Stimulated activated memory B cell treated with anti-CD40 and anti-IgM and Interleukin-4, amounts not matched to agents 10 μg/mL and 1 μg/mL and 100 μg/mL, for 72 hours (primary cell): ENCODE measurements around the gene LAPTM5.

Source experiments
- ATAC-seq: fragments of 150-1000 bp; cut with Tn5 transposase; 2 replicates; pipeline ENCODE4 v1.10.0; 2021
- H3K27ac Mint-ChIP-seq: one replicate; pipeline ENCODE4 v1.8.0; 2022; ENCODE audit warnings: mild to moderate bottlenecking, mixed read lengths
- H3K27me3 Mint-ChIP-seq: one replicate; pipeline ENCODE4 v1.8.0; 2022; ENCODE audit warnings: mixed read lengths
- H3K36me3 Mint-ChIP-seq: one replicate; pipeline ENCODE4 v1.8.0; 2022; ENCODE audit warnings: mixed read lengths
- H3K4me1 Mint-ChIP-seq: one replicate; pipeline ENCODE4 v1.8.0; 2022; ENCODE audit warnings: mixed read lengths
- H3K4me3 Mint-ChIP-seq: one replicate; pipeline ENCODE4 v1.8.0; 2022; ENCODE audit warnings: mild to moderate bottlenecking, moderate library complexity, mixed read lengths
- H3K9me3 Mint-ChIP-seq: one replicate; pipeline ENCODE4 v1.8.0; 2022; ENCODE audit warnings: mixed read lengths

Gene LAPTM5

DNA sequence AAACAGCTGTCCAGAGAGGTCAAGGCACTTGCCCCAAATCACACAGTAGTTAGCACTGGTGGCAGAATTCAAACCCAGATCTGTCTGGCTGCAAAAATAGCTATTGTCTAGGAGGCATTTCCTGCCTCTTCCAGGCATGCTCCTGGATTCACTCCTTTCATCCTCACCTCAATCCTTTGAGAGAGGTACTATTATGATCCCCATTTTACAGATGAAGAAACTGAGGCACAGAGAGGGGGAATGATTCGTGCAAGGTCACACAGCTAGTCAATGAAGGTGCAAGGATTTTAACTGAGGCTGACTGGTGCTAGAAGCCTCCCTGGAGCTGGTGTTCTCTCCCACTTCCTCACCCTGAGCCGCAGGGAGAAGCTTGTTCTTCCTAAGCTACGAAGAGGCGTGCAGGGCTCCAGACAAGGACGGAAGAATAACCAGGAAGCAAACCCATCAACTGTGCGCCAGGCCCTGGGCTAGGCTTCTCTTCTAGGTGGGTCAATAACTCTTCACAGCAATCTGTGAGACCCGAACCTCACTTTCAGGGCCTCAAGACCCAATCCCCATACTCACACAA lies 631 bp upstream of the LAPTM5 start:
- Mint-ChIP-seq H3K27ac (peak overlapping the region; percentile 90), H3K4me1 (peaks cover 80% of the 10 kb centered on the region), H3K36me3 (peaks cover 44% of the 10 kb centered on the region), H3K27me3 (no peaks in the 10 kb centered on the region), H3K9me3 (no peaks in the 10 kb centered on the region), H3K4me3 (peak overlapping the region; percentile 88)
- no peak for ATAC-seq

- Mint-ChIP-seq H3K27ac (peak overlapping the region; percentile 90), H3K4me1 (peaks cover 78% of the 10 kb centered on the region), H3K4me3 (peak overlapping the region; percentile 88), H3K36me3 (peaks cover 52% of the 10 kb centered on the region), H3K27me3 (no peaks in the 10 kb centered on the region), H3K9me3 (no peaks in the 10 kb centered on the region)
- peak; percentile 59 for ATAC-seq
These were observed 826 bp downstream of the LAPTM5 start for GRCh38 chr1:30756545-30757351.

DNA sequence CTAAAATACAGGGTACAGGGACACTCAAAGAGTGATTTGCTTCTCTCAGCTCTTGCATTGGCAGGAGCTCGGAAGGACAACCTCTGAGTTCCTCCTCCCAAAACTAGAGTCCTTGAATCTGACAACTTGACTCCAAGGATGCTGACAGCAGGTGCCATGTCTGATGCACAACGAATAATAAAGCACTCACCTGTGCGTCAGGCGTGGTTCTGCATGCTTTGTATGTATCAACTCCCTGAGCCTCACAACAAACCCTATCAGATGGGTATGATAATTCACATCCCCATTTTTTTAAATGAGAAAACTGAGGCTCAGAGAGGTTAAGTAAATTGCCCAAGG lies 1.4 kb downstream of the LAPTM5 start:
- Mint-ChIP-seq H3K27ac (peak overlapping the region; percentile 90), H3K27me3 (no peaks in the 10 kb centered on the region), H3K4me1 (peaks cover 78% of the 10 kb centered on the region), H3K4me3 (peak overlapping the region; percentile 88), H3K36me3 (peaks cover 53% of the 10 kb centered on the region), H3K9me3 (no peaks in the 10 kb centered on the region)
- no peak for ATAC-seq

DNA sequence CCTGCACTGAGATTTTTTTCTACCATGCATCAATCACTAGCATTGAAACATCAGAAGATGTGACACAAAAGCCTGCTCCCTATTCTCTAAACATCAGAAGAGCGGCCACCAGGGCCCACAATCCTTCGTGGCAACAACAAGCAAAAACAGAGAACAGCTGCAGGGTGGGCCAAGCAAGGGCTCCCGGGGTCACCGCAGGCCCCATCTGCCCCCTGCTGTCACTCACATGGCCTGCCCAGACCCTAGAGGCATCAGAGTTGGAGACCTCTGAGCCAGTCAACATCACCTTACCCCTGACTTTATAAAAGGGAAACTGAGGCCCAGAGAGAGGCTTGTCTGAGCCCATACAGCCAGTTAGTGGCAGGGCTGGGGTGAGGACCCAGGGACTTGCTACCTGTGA lies 1.8 kb downstream of the LAPTM5 start:
- peak overlapping the region; percentile 90 for H3K27ac Mint-ChIP-seq
- ATAC-seq, result no peak

GRCh38 chr1:30755334-30755733 lies 2.2 kb downstream of the LAPTM5 start:
- no peak for ATAC-seq
- Mint-ChIP-seq H3K4me1 (peaks cover 78% of the 10 kb centered on the region), H3K9me3 (no peaks in the 10 kb centered on the region), H3K27ac (peak overlapping the region; percentile 90), H3K4me3 (peak overlapping the region; percentile 88), H3K36me3 (peaks cover 62% of the 10 kb centered on the region), H3K27me3 (no peaks in the 10 kb centered on the region)

More for the DNA sequence above, 1.8 kb downstream of the LAPTM5 start:
- Mint-ChIP-seq H3K4me1 (peaks cover 78% of the 10 kb centered on the region), H3K4me3 (peak overlapping the region; percentile 88), H3K27me3 (no peaks in the 10 kb centered on the region), H3K9me3 (no peaks in the 10 kb centered on the region), H3K36me3 (peaks cover 57% of the 10 kb centered on the region)

GRCh38 chr1:30754684-30755171 lies 2.8 kb downstream of the LAPTM5 start:
- Mint-ChIP-seq H3K27ac (peak overlapping the region; percentile 90), H3K36me3 (peaks cover 68% of the 10 kb centered on the region), H3K4me1 (peaks cover 78% of the 10 kb centered on the region), H3K4me3 (peak overlapping the region; percentile 88), H3K27me3 (no peaks in the 10 kb centered on the region), H3K9me3 (no peaks in the 10 kb centered on the region)
- ATAC-seq, result peak; percentile 87

DNA sequence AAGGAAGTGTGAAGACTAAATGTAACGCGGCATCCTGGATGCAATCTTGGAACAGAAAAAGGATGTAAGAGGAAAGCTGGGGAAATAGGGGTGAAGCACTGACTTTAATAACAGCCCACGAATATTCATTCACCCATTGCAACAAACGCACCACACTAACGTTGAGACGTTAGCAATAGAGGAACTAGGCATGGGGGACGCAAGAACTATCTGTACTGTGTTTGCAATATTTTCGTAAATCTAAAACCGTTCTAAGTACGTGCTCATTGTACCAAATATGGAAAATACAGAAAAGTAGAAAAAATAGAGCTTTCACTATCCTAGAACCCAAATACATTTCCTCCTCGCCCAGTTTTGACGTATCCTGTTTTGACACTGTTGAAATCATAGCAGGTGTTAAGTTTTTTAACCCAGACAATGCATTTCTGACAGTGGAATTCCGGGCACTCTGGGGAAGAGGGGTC lies 3.9 kb downstream of the LAPTM5 start:
- Mint-ChIP-seq H3K4me1 (peaks cover 78% of the 10 kb centered on the region), H3K27ac (peak overlapping the region; percentile 90), H3K27me3 (no peaks in the 10 kb centered on the region), H3K4me3 (peak overlapping the region; percentile 88), H3K9me3 (no peaks in the 10 kb centered on the region), H3K36me3 (peaks cover 78% of the 10 kb centered on the region)
- peak; percentile 18 for ATAC-seq

GRCh38 chr1:30753118-30753517 lies 4.5 kb downstream of the LAPTM5 start:
- no peaks in the 10 kb centered on the region for H3K9me3 Mint-ChIP-seq
- H3K27ac Mint-ChIP-seq, result peak overlapping the region; percentile 90
- H3K4me1 Mint-ChIP-seq, result peaks cover 78% of the 10 kb centered on the region
- no peaks in the 10 kb centered on the region for H3K27me3 Mint-ChIP-seq
- ATAC-seq, result no peak
- peak overlapping the region; percentile 88 for H3K4me3 Mint-ChIP-seq
- peaks cover 83% of the 10 kb centered on the region for H3K36me3 Mint-ChIP-seq

DNA sequence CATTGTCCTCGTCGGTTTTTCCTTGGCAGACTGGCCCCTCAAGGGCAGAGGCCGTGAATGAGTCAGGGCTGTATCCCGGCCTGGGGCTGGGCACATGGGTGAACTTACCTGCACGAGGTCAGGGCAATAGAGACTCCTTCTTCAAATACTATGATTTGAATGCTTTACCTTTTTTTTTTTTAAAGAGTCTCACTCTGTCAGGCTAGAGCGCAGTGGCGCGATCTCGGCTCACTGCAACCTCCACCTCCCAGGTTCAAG lies 5.0 kb downstream of the LAPTM5 start:
- H3K36me3 Mint-ChIP-seq, result peaks cover 87% of the 10 kb centered on the region
- H3K4me3 Mint-ChIP-seq, result peak overlapping the region; percentile 88
- H3K4me1 Mint-ChIP-seq, result peaks cover 80% of the 10 kb centered on the region
- no peaks in the 10 kb centered on the region for H3K27me3 Mint-ChIP-seq
- ATAC-seq, result no peak
- peak overlapping the region; percentile 90 for H3K27ac Mint-ChIP-seq
- H3K9me3 Mint-ChIP-seq, result no peaks in the 10 kb centered on the region

DNA sequence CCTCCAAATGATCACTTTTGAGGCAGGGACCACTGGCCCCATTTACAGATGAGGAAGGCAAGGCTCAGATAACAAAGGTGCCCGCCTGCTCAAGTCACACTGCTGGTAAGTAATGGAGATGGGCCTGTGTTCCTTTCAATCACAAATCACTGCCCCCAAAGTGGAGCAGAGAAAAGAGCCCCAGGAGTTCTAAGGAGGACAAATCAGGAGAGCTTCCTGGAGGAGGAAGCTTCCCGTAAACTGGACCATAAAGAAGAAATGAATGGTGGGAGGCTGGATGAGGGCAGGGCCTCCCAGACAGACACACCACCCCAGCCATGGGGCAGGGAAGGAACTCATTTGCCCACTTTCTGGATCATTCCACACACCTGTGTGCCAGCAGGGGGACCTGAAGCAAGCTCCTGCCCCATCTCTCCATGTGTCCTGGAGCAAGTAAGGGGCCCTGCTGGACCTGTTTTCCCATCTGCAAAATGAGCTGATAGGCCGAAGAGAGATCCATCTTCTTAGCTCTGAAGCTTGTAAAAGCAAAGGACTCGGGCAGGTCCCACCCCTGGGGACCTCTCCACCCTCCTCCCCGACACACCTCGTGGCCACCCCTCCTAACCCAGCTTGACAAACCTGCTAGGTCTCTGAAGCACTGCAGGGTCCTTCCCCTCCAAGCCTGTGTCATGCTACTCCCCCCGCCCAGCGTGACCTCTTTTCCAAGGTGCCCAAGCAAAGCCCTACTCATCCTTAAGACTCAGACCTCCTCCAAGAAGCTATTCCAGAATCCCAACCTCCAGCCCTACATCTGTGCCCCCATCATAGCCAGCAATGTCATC lies 5.5 kb downstream of the LAPTM5 start:
- H3K4me3 Mint-ChIP-seq, result peak overlapping the region; percentile 88
- H3K36me3 Mint-ChIP-seq, result peaks cover 87% of the 10 kb centered on the region
- no peaks in the 10 kb centered on the region for H3K9me3 Mint-ChIP-seq
- peaks cover 86% of the 10 kb centered on the region for H3K4me1 Mint-ChIP-seq
- no peak for ATAC-seq
- peak overlapping the region; percentile 90 for H3K27ac Mint-ChIP-seq
- no peaks in the 10 kb centered on the region for H3K27me3 Mint-ChIP-seq

DNA sequence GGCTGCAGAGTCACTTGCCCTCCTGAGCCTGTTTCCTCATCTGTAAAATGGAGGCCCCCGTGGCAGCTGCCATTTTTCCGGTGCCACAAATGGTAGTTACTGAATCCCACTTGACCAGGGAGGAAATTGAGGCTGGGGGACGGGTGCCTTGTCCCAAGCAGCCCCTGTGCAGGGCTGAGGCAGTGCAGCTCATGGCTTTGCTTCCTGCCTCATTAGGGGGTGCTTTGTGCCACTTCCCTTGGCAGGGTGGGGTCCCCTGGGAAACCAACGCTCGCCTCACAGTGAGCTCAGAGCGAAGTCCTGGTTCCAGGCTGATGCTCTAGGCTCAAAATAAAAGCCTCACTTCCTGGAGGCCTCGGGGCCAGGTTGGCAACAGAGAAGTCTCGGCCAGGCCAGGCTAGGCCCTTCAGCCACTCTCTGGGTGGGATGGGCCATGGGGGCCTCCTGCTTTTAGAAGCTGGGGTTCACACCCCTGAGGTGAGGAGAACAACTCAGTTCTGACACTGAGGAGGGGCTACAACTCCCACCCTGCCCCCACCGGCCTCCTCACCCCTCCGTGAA lies 6.8 kb downstream of the LAPTM5 start:
- Mint-ChIP-seq H3K4me1 (peaks cover 95% of the 10 kb centered on the region), H3K36me3 (peaks cover 87% of the 10 kb centered on the region), H3K9me3 (no peaks in the 10 kb centered on the region), H3K4me3 (peak overlapping the region; percentile 88), H3K27ac (peak overlapping the region; percentile 90), H3K27me3 (no peaks in the 10 kb centered on the region)
- peak; percentile 68 for ATAC-seq

DNA sequence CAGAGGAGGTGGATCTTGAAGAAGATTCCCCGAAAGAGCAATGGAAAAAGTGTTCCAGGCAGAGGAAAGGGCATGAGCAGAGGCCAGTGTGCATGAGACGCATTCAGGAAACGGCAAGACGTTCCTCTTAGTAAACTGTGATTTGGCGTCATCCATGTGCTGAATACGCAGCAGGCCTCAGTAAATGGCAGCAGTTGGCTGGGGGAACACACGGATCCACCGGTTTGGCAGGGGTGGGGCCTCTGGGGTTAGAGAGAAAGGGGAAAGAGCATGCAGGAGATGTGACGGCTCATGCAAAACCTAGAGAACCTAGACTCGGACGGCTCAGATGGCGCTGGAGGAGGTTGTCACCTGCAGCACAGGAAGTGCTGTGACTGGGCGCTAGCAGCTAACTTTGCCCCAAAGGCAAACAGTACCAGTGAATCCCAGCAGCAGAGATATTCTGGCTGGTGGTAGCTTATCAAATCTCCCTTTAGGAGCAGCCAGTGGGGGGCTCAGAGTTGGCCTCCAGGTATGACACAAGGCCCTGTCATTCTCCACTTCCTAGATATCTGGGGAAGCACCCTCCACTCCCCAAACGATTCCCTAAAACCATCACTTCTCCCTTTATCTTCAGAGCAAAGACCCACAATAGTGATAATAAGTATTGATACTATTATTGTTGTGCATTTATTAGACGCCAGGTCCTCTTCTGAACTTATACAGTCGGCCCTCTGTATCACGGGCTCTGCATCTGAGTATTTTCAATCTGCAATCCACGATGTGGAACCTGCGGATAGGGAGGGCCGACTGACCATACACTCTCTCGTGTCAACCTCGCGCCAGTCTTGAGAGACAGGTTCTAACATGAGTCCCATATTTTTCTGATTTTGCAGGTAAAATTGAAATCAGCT lies 7.6 kb downstream of the LAPTM5 start:
- peak; percentile 51 for ATAC-seq
- Mint-ChIP-seq H3K4me1 (peaks cover 95% of the 10 kb centered on the region), H3K27ac (peak overlapping the region; percentile 90), H3K9me3 (no peaks in the 10 kb centered on the region), H3K27me3 (no peaks in the 10 kb centered on the region), H3K4me3 (peak overlapping the region; percentile 88), H3K36me3 (peaks cover 87% of the 10 kb centered on the region)

GRCh38 chr1:30748699-30749401 lies 8.7 kb downstream of the LAPTM5 start:
- Mint-ChIP-seq H3K4me3 (peak overlapping the region; percentile 88), H3K27me3 (no peaks in the 10 kb centered on the region), H3K4me1 (peaks cover 98% of the 10 kb centered on the region), H3K36me3 (peaks cover 88% of the 10 kb centered on the region), H3K27ac (peak overlapping the region; percentile 90), H3K9me3 (no peaks in the 10 kb centered on the region)
- peak; percentile 0 for ATAC-seq
